Osteocyte (in vitro differentiated cells): Measurements from ENCODE around the gene CFAP46. TPM values are rescaled to one million over a fixed set of nuclear protein-coding genes. Genes with fewer than 3 reads are reported as not detected.

Experiments used
- DNase-seq: peaks from one replicate; pipeline ENCODE4 v3.0.0; 2021; ENCODE audit warnings: mixed read lengths; ENCODE audit not compliant: unreplicated experiment; ENCODE audit errors: extremely low spot score
- H3K27ac Mint-ChIP-seq: one replicate; pipeline ENCODE4 v1.8.0; 2021; ENCODE audit warnings: mild to moderate bottlenecking, mixed read lengths; ENCODE audit not compliant: unreplicated experiment
- H3K27me3 Mint-ChIP-seq: one replicate; pipeline ENCODE4 v1.8.0; 2021; ENCODE audit warnings: mixed read lengths; ENCODE audit not compliant: unreplicated experiment
- H3K36me3 Mint-ChIP-seq: one replicate; pipeline ENCODE4 v1.8.0; 2021; ENCODE audit warnings: mixed read lengths; ENCODE audit not compliant: unreplicated experiment
- H3K4me1 Mint-ChIP-seq: one replicate; pipeline ENCODE4 v1.8.0; 2021; ENCODE audit warnings: mixed read lengths; ENCODE audit not compliant: unreplicated experiment
- H3K4me3 Mint-ChIP-seq: one replicate; pipeline ENCODE4 v1.8.0; 2021; ENCODE audit warnings: mild to moderate bottlenecking, moderate library complexity, mixed read lengths; ENCODE audit not compliant: unreplicated experiment
- H3K9me3 Mint-ChIP-seq: one replicate; pipeline ENCODE4 v1.8.0; 2021; ENCODE audit warnings: mixed read lengths; ENCODE audit not compliant: unreplicated experiment
- CTCF ChIP-seq: fragments of 200-600 bp; sonication (generic); IDR thresholded peaks from 2 replicates; pipeline ENCODE4 v1.5.0; 2021; ENCODE audit warnings: antibody characterized with exemption, mild to moderate bottlenecking, moderate library complexity
- total RNA-seq: library from RNA; stranded (reverse); gene quantifications from 2 replicates; pipeline ENCODE4 v1.2.1, GENCODE V29; 2021

The CFAP46 gene
- total RNA-seq, 1 donor from 2014 or later: 0.56 TPM

GRCh38 chr10:132783165-132783939 is 159.0 kb downstream of the CFAP46 start:
- H3K27ac Mint-ChIP-seq: no peak overlapping the region

GRCh38 chr10:132781556-132781955 is 160.8 kb downstream of the CFAP46 start:
- TF ChIP-seq CTCF: no peak
- H3K9me3 Mint-ChIP-seq: no peaks in the 10 kb centered on the region
- no peak overlapping the region for H3K27ac Mint-ChIP-seq
- H3K36me3 Mint-ChIP-seq: peaks cover 4% of the 10 kb centered on the region
- H3K27me3 Mint-ChIP-seq: no peaks in the 10 kb centered on the region
- no peaks in the 10 kb centered on the region for H3K4me1 Mint-ChIP-seq
- H3K4me3 Mint-ChIP-seq: no peak overlapping the region
- DNase-seq: no peak

More at GRCh38 chr10:132783165-132783939, 159.0 kb downstream of the CFAP46 start:
- H3K4me3 Mint-ChIP-seq: no peak overlapping the region
- no peaks in the 10 kb centered on the region for H3K9me3 Mint-ChIP-seq
- no peaks in the 10 kb centered on the region for H3K4me1 Mint-ChIP-seq
- peaks cover 2% of the 10 kb centered on the region for H3K27me3 Mint-ChIP-seq
- DNase-seq: no peak
- peaks cover 4% of the 10 kb centered on the region for H3K36me3 Mint-ChIP-seq
- no peak for TF ChIP-seq CTCF

GRCh38 chr10:132780356-132780755 is 162.0 kb downstream of the CFAP46 start:
- Mint-ChIP-seq H3K27ac (no peak overlapping the region), H3K9me3 (no peaks in the 10 kb centered on the region), H3K27me3 (no peaks in the 10 kb centered on the region), H3K4me1 (no peaks in the 10 kb centered on the region), H3K36me3 (peaks cover 4% of the 10 kb centered on the region), H3K4me3 (no peak overlapping the region)
- TF ChIP-seq CTCF: no peak
- no peak for DNase-seq

GRCh38 chr10:132779549-132780294 is 162.6 kb downstream of the CFAP46 start:
- TF ChIP-seq CTCF: no peak
- H3K36me3 Mint-ChIP-seq: peaks cover 4% of the 10 kb centered on the region
- no peak overlapping the region for H3K4me3 Mint-ChIP-seq
- no peak overlapping the region for H3K27ac Mint-ChIP-seq
- H3K9me3 Mint-ChIP-seq: no peaks in the 10 kb centered on the region
- H3K27me3 Mint-ChIP-seq: no peaks in the 10 kb centered on the region
- no peaks in the 10 kb centered on the region for H3K4me1 Mint-ChIP-seq
- DNase-seq: no peak

- no peak overlapping the region for H3K4me3 Mint-ChIP-seq
- no peaks in the 10 kb centered on the region for H3K4me1 Mint-ChIP-seq
- H3K36me3 Mint-ChIP-seq: peaks cover 4% of the 10 kb centered on the region
- no peak for TF ChIP-seq CTCF
- H3K9me3 Mint-ChIP-seq: no peaks in the 10 kb centered on the region
- DNase-seq: no peak
- no peaks in the 10 kb centered on the region for H3K27me3 Mint-ChIP-seq
- H3K27ac Mint-ChIP-seq: no peak overlapping the region
Observed at GRCh38 chr10:132777441-132777840, 164.9 kb downstream of the CFAP46 start.
